Trophoblast cell (in vitro differentiated cells and primary cell): ENCODE results near the gene ARPC4.

Source experiments
- DNase-seq, 2 donors: peaks; one replicate each; pipeline ENCODE4 v3.0.0-alpha.2; 2016
- H2AFZ ChIP-seq: 2 replicates; pipeline ENCODE4 v1.6.1; 2013; ENCODE audit warnings: low read length, moderate library complexity, mild to moderate bottlenecking; ENCODE audit not compliant: insufficient read depth, poor library complexity
- H2AK5ac ChIP-seq: 2 replicates; pipeline ENCODE4 v1.6.1; 2013; ENCODE audit warnings: mild to moderate bottlenecking, low read length
- H2BK120ac ChIP-seq: 2 replicates; pipeline ENCODE4 v1.6.1; 2013; ENCODE audit warnings: low read length, mild to moderate bottlenecking, moderate library complexity; ENCODE audit not compliant: insufficient read depth, poor library complexity
- H2BK12ac ChIP-seq: 2 replicates; pipeline ENCODE4 v1.6.1; 2013; ENCODE audit warnings: mild to moderate bottlenecking, low read length, moderate library complexity
- H2BK5ac ChIP-seq: 2 replicates; pipeline ENCODE4 v1.6.1; 2013; ENCODE audit warnings: low read length, low read depth, moderate library complexity, mild to moderate bottlenecking; ENCODE audit not compliant: poor library complexity
- H3K14ac ChIP-seq: 2 replicates; pipeline ENCODE4 v1.6.1; 2013; ENCODE audit warnings: mild to moderate bottlenecking, low read length
- H3K18ac ChIP-seq: 2 replicates; pipeline ENCODE4 v1.6.1; 2013; ENCODE audit warnings: mild to moderate bottlenecking, low read length
- H3K23ac ChIP-seq: 2 replicates; pipeline ENCODE4 v1.6.1; 2013; ENCODE audit warnings: low read length
- H3K27ac ChIP-seq: 2 replicates; pipeline ENCODE4 v1.5.1; 2013; ENCODE audit warnings: low read depth, mild to moderate bottlenecking, inconsistent platforms, low read length, moderate library complexity
- H3K27me3 ChIP-seq: 2 replicates; pipeline ENCODE4 v1.6.1; 2013; ENCODE audit warnings: inconsistent platforms, mild to moderate bottlenecking, low read length, moderate library complexity; ENCODE audit not compliant: insufficient read depth
- H3K36me3 ChIP-seq, 2 experiments: 1 replicate in 1 of 2; 2 replicates in 1 of 2; pipeline ENCODE4 v1.6.1; 2013; ENCODE audit warnings: low read length in 2 of 2, mild to moderate bottlenecking in 2 of 2, moderate library complexity in 1 of 2; ENCODE audit not compliant: insufficient read depth in 2 of 2, control insufficient read depth in 1 of 2
- H3K4ac ChIP-seq: 2 replicates; pipeline ENCODE4 v1.6.1; 2013; ENCODE audit warnings: low read depth, mild to moderate bottlenecking, low read length, moderate library complexity
- H3K4me1 ChIP-seq, 2 experiments: 1 replicate in 1 of 2; 2 replicates in 1 of 2; pipeline ENCODE4 v1.6.1; 2013; ENCODE audit warnings: low read length in 2 of 2, mild to moderate bottlenecking in 2 of 2, moderate library complexity in 1 of 2; ENCODE audit not compliant: insufficient read depth in 2 of 2, control insufficient read depth in 1 of 2
- H3K4me2 ChIP-seq: 2 replicates; pipeline ENCODE4 v1.6.1; 2013; ENCODE audit warnings: inconsistent platforms, mild to moderate bottlenecking, low read length, moderate library complexity
- H3K4me3 ChIP-seq: 2 replicates; pipeline ENCODE4 v1.5.1; 2013; ENCODE audit warnings: mild to moderate bottlenecking, low read depth, low read length, inconsistent platforms
- H3K79me1 ChIP-seq: one replicate; pipeline ENCODE4 v1.6.1; 2013; ENCODE audit warnings: low read length
- H3K79me2 ChIP-seq: 2 replicates; pipeline ENCODE4 v1.6.1; 2013; ENCODE audit warnings: low read length, mild to moderate bottlenecking; ENCODE audit not compliant: control insufficient read depth, insufficient read depth, poor library complexity
- H3K9ac ChIP-seq: 2 replicates; pipeline ENCODE4 v1.6.1; 2013; ENCODE audit warnings: mild to moderate bottlenecking, low read length
- H3K9me3 ChIP-seq: 2 replicates; pipeline ENCODE4 v1.6.1; 2013; ENCODE audit warnings: low read depth, mild to moderate bottlenecking, control low read depth, inconsistent platforms, low read length; ENCODE audit not compliant: insufficient read depth
- H4K12ac ChIP-seq: 2 replicates; pipeline ENCODE4 v1.6.1; 2013; ENCODE audit warnings: low read depth, mild to moderate bottlenecking, low read length, moderate library complexity
- H4K8ac ChIP-seq: 2 replicates; pipeline ENCODE4 v1.6.1; 2013; ENCODE audit warnings: low read depth, mild to moderate bottlenecking, low read length, moderate library complexity
- H4K91ac ChIP-seq: one replicate; pipeline ENCODE4 v1.6.1; 2013; ENCODE audit warnings: low read depth, mild to moderate bottlenecking, low read length, moderate library complexity
- WGBS: extraction: QIAGEN DNeasy Blood & Tissue Kit; methylation state at CpG from one replicate; pipeline ENCODE4 v1.1.7; 2013; ENCODE audit warnings: missing lambda C conversion rate; ENCODE audit not compliant: insufficient read length, insufficient coverage; ENCODE audit errors: extremely low coverage; 5-methylcytosine and 5-hydroxymethylcytosine counted together

ARPC4 gene

GRCh38 chr3:9831253-9831652 is 38.4 kb downstream of the ARPC4 start:
- Histone ChIP-seq H3K4me3 (no peak overlapping the region), H3K4me1 (no peaks in the 10 kb centered on the region), H3K36me3 (peaks cover 28 to 37% of the 10 kb centered on the region in 2 experiments), H3K18ac (no peak overlapping the region), H2AFZ (no peak overlapping the region), H3K14ac (no peak overlapping the region), H3K9me3 (peaks cover 3% of the 10 kb centered on the region), H3K23ac (no peak overlapping the region), H4K8ac (no peak overlapping the region), H2BK120ac (no peak overlapping the region), H4K91ac (no peak overlapping the region), H3K79me2 (no peaks in the 10 kb centered on the region), H3K4me2 (no peak overlapping the region), H2BK12ac (no peak overlapping the region), H3K4ac (no peak overlapping the region), H3K27me3 (no peaks in the 10 kb centered on the region), H2BK5ac (no peak overlapping the region), H3K79me1 (no peaks in the 10 kb centered on the region), H4K12ac (no peak overlapping the region), H3K9ac (no peak overlapping the region), H3K27ac (no peak overlapping the region), H2AK5ac (no peak overlapping the region)
- no peak for DNase-seq
- WGBS = no CpG with 5 or more reads among the region's 3 CpGs

DNA sequence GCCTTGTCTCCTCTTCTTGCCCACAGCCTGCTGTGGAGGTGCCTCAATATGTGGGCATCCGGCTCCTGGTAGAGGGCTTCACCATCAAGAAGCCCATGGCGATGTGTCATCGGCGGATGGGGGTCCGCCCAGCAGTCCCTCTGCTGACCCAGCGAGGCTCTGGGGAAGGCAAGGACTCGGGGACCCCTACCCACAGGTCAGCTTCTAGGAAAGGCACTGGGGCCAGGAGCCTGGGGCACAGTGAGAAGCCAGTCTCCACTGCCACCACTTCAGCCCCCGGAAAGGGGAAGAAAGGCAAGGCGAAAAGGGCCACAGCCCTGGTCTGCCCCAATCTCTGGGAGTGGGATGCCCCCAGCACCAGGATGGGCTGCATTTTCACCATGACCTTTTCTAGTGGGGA is 40.2 kb downstream of the ARPC4 start:
- H4K91ac ChIP-seq = no peak overlapping the region
- H3K27me3 ChIP-seq = no peaks in the 10 kb centered on the region
- H3K14ac ChIP-seq = no peak overlapping the region
- DNase-seq = no peak
- H3K27ac ChIP-seq = no peak overlapping the region
- no peak overlapping the region for H2BK5ac ChIP-seq
- H4K12ac ChIP-seq = no peak overlapping the region
- H2BK120ac ChIP-seq = no peak overlapping the region
- no peak overlapping the region for H3K23ac ChIP-seq
- H2BK12ac ChIP-seq = no peak overlapping the region
- H3K4me1 ChIP-seq = no peaks in the 10 kb centered on the region
- H3K79me2 ChIP-seq = no peaks in the 10 kb centered on the region
- H4K8ac ChIP-seq = no peak overlapping the region
- peaks cover 3% of the 10 kb centered on the region for H3K9me3 ChIP-seq
- H3K36me3 ChIP-seq = peaks cover 35 to 42% of the 10 kb centered on the region in 2 experiments
- H3K4me2 ChIP-seq = no peak overlapping the region
- H2AFZ ChIP-seq = no peak overlapping the region
- no peak overlapping the region for H3K18ac ChIP-seq
- H3K9ac ChIP-seq = no peak overlapping the region
- H3K4ac ChIP-seq = no peak overlapping the region
- no peak overlapping the region for H3K4me3 ChIP-seq
- H3K79me1 ChIP-seq = no peaks in the 10 kb centered on the region
- WGBS = no CpG with 5 or more reads among the region's 9 CpGs
- H2AK5ac ChIP-seq = no peak overlapping the region

DNA sequence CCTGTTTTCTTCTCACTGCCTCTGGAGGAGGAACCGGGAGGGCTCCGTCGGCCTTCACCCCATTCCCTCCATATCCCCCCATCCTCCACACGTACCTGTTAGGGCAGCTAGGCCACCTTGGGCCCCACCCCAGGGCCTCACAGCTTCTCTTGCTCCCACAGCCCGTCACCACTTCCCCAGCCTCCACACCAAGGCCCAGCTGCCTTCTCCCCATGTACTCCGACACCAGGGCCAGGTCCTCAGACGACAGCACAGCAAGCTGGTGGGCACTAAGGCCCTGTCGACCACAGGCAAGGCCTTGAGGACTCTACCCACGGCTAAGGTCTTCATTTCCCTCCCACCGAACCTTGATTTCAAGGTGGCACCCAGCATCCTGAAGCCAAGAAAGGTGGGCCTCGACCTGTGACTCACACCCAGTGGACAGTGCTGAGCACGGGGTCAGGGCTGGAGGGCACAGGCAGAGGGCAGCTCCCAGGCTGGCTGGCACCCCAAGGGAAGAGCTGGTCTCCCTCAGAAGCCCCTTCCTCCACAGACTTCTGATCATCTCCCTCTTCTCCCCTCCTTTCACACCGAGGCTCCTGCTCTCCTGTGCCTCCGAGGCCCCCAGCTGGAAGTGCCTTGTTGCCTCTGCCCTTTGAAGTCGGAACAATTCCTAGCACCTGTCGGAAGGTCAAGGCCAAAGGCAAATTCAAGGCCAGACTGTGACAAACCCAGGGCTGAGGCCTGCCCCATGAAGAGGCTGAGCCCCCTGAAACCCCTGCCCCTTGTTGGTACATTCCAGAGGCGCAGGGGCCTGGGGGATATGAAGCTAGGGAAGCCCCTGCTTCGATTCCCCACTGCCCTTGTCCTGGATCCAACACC is 41.9 kb downstream of the ARPC4 start:
- no peak overlapping the region for H2BK5ac ChIP-seq
- no peak overlapping the region for H3K9ac ChIP-seq
- no peak overlapping the region for H2AFZ ChIP-seq
- H2BK12ac ChIP-seq = no peak overlapping the region
- H2AK5ac ChIP-seq = no peak overlapping the region
- no peaks in the 10 kb centered on the region for H3K79me1 ChIP-seq
- H2BK120ac ChIP-seq = no peak overlapping the region
- no peak overlapping the region for H3K4ac ChIP-seq
- WGBS = no CpG with 5 or more reads among the region's 18 CpGs
- no peaks in the 10 kb centered on the region for H3K79me2 ChIP-seq
- H3K27ac ChIP-seq = no peak overlapping the region
- no peak overlapping the region for H3K4me3 ChIP-seq
- no peak overlapping the region for H4K91ac ChIP-seq
- H3K23ac ChIP-seq = no peak overlapping the region
- no peaks in the 10 kb centered on the region for H3K4me1 ChIP-seq
- no peak for DNase-seq
- H3K9me3 ChIP-seq = no peaks in the 10 kb centered on the region
- no peak overlapping the region for H4K8ac ChIP-seq
- H3K36me3 ChIP-seq = peaks cover 42 to 47% of the 10 kb centered on the region in 2 experiments
- no peak overlapping the region for H3K18ac ChIP-seq
- H3K14ac ChIP-seq = no peak overlapping the region
- no peak overlapping the region for H4K12ac ChIP-seq
- H3K4me2 ChIP-seq = no peak overlapping the region
- H3K27me3 ChIP-seq = no peaks in the 10 kb centered on the region

DNA sequence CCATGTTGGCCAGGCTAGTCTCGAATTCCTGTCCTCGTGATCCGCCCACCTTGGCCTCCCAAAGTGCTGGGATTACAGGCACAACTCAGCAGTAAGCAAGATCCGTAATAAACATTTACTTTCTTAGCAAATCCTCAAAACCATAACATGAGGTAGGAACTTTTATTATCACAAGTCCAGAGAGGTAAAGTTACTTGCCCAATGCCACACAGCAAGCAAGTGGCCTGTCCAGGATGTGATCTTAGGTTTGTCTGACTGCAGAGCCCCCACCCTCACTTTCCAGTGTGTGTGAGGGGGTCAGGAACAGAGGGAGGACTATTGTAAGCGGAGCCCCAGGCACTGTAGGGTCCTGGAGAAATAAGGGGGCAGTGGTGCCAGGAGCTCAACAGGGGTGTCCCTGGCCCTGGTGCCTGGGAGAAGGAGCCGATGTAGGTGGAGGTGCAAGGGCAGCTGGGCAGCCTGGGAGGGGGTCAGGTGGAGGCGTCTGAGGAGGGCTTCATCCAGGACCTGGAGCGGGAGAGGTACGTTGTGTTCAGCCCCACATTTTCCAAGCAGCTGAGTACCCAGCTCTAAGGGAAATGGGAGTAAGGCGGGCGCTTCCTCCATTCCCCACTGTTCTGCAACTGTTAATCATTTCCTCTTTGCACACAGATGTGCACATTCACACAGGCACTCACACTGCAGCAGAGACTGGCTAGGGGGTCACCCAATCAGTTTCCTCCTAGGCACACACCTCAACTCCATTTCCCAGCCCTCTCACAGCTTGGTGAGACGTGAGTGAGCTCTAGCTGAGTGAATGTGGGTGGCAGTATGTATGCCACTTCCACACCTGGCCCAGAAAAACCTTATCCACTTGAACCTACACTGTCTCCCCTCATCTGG is 45.1 kb downstream of the ARPC4 start:
- Histone ChIP-seq H4K12ac (no peak overlapping the region), H3K36me3 (peaks cover 54 to 64% of the 10 kb centered on the region in 2 experiments), H3K14ac (no peak overlapping the region), H3K9ac (no peak overlapping the region), H3K9me3 (no peaks in the 10 kb centered on the region), H3K79me1 (no peaks in the 10 kb centered on the region), H3K79me2 (no peaks in the 10 kb centered on the region), H3K23ac (no peak overlapping the region), H3K4me2 (no peak overlapping the region), H3K4me1 (peaks cover 0 to 2% of the 10 kb centered on the region in 2 experiments), H2AFZ (no peak overlapping the region), H3K4ac (no peak overlapping the region), H2BK120ac (no peak overlapping the region), H2AK5ac (no peak overlapping the region), H3K4me3 (no peak overlapping the region), H2BK12ac (no peak overlapping the region), H3K27me3 (no peaks in the 10 kb centered on the region), H4K8ac (no peak overlapping the region), H4K91ac (no peak overlapping the region), H3K18ac (no peak overlapping the region), H3K27ac (no peak overlapping the region), H2BK5ac (no peak overlapping the region)
- no CpG with 5 or more reads among the region's 12 CpGs for WGBS
- DNase-seq = no peak
